Panc1 (cell line): ENCODE results near the gene DLG2. TPM values are rescaled to one million over a fixed set of nuclear protein-coding genes. Genes with fewer than 3 reads are reported as not detected.

ENCODE experiments used
- ATAC-seq: fragments of 200-7000 bp; cut with Tn5 transposase; 2 replicates; pipeline ENCODE4 v1.9.1; 2020; ENCODE audit warnings: mild to moderate bottlenecking, moderate library complexity
- BruUV-seq: library from RNA; stranded (reverse); fragments of 400-500 nt; replicated peaks from 2 replicates; lab custom pipeline; 2021; lab: Mats Ljungman, UMichigan
- CTCF ChIA-PET: fragments of 300-600 bp; sonication (Branson Sonifier 250); formaldehyde crosslinking; loops from one replicate; lab custom pipeline; 2022; ENCODE audit warnings: antibody characterized with exemption; lab: Charles Lee
- POLR2A ChIA-PET: fragments of 300-600 bp; sonication (Branson Sonifier 250); formaldehyde crosslinking; loops from one replicate; lab custom pipeline; 2022; ENCODE audit warnings: antibody characterized with exemption; lab: Charles Lee
- DNase-seq: peaks from one replicate; pipeline ENCODE4 v3.0.0-alpha.2; 2010; ENCODE audit warnings: low read depth, low spot score
- H3K27ac ChIP-seq: 2 replicates; pipeline ENCODE4 v1.5.1; 2011; ENCODE audit warnings: mild to moderate bottlenecking, low read length, inconsistent platforms
- H3K27me3 ChIP-seq: fragments of 200-500 bp; sonication (Bioruptor generic); 2 replicates; pipeline ENCODE4 v1.6.0; 2014; ENCODE audit warnings: low read length, inconsistent platforms; ENCODE audit not compliant: control insufficient read depth, insufficient read depth
- H3K36me3 ChIP-seq: fragments of 200-500 bp; sonication (Bioruptor generic); 2 replicates; pipeline ENCODE4 v1.5.1; 2014; ENCODE audit warnings: inconsistent platforms, mild to moderate bottlenecking, low read length, moderate library complexity; ENCODE audit not compliant: control insufficient read depth, insufficient read depth
- H3K4me1 ChIP-seq: 2 replicates; pipeline ENCODE4 v1.5.1; 2011; ENCODE audit warnings: inconsistent platforms, mild to moderate bottlenecking, low read length, moderate library complexity; ENCODE audit not compliant: control insufficient read depth, insufficient read depth
- H3K4me3 ChIP-seq, 2 experiments: 2 replicates each; pipeline ENCODE4 v1.5.1; 2011 to 2012; ENCODE audit warnings: low read depth in 2 of 2, low read length in 2 of 2, mild to moderate bottlenecking in 2 of 2, inconsistent platforms in 1 of 2, moderate library complexity in 1 of 2
- H3K9me3 ChIP-seq: fragments of 200-500 bp; sonication (Bioruptor generic); 2 replicates; pipeline ENCODE4 v1.5.1; 2014; ENCODE audit warnings: low read depth, mild to moderate bottlenecking, inconsistent platforms, low read length, moderate library complexity; ENCODE audit not compliant: control insufficient read depth, insufficient read depth
- CTCF ChIP-seq: fragments of 450-650 bp; IDR thresholded peaks from 2 replicates; pipeline ENCODE4 v1.5.1; 2017; ENCODE audit warnings: mild to moderate bottlenecking
- POLR2AphosphoS5 ChIP-seq: IDR thresholded peaks from 2 replicates; pipeline ENCODE4 v1.6.1; 2012; ENCODE audit warnings: mild to moderate bottlenecking, low read depth, low read length, moderate library complexity
- REST ChIP-seq, 2 experiments: IDR thresholded peaks; 2 replicates each; pipeline ENCODE4 v1.6.1; 2011 to 2012; ENCODE audit warnings: low read depth in 2 of 2, control low read depth in 1 of 2, low read length in 1 of 2, mild to moderate bottlenecking in 1 of 2, moderate library complexity in 1 of 2; ENCODE audit not compliant: insufficient read depth in 1 of 2
- SIN3A ChIP-seq: IDR thresholded peaks from 2 replicates; pipeline ENCODE4 v1.6.1; 2012; ENCODE audit warnings: low read depth, mild to moderate bottlenecking, low read length, moderate library complexity, borderline replicate concordance; ENCODE audit not compliant: insufficient read depth
- TCF7L2 ChIP-seq: IDR thresholded peaks from 2 replicates; pipeline ENCODE4 v1.6.1; 2011; ENCODE audit warnings: mild to moderate bottlenecking, low read depth, low read length, inconsistent platforms
- in situ Hi-C: cut with HindIII; loops from 2 replicates; pipeline ENCODE4 v1.10.0; 2016; ENCODE audit warnings: low sequenced_read_pairs, low pct_unique_long_range_greater_than_20kb
- intact Hi-C: fragments of 100-400 bp; cut with micrococcal nuclease; formaldehyde crosslinking; loops from one replicate; pipeline ENCODE4 v1.10.0; 2022; ENCODE audit not compliant: unreplicated experiment
- total RNA-seq: library from RNA; stranded (reverse); gene quantifications from one replicate; pipeline ENCODE4 v1.2.1, GENCODE V29; 2021; ENCODE audit not compliant: unreplicated experiment

Gene DLG2
- total RNA-seq, 1 experiment from 2014 or later = 4.2 TPM

- no peaks in the 10 kb centered on the region for H3K4me1 ChIP-seq
- ATAC-seq = no peak
- no peak overlapping the region for H3K27ac ChIP-seq
- POLR2A ChIA-PET = no interaction called here
- BruUV-seq = no TSS peak
- no peak overlapping the region for H3K4me3 ChIP-seq
- H3K27me3 ChIP-seq = no peaks in the 10 kb centered on the region
- no peaks in the 10 kb centered on the region for H3K9me3 ChIP-seq
- no peak for TF ChIP-seq SIN3A
- TF ChIP-seq POLR2AphosphoS5 = no peak
- TF ChIP-seq TCF7L2 = no peak
- no peak for TF ChIP-seq REST (IDR thresholded peaks at IDR 0.05; ENCODE audit: insufficient read depth in 1 of 2, low read depth in 2 of 2, low read length in 1 of 2)
- TF ChIP-seq CTCF = no peak
- intact Hi-C loops (no loop called here), in situ Hi-C loops (no loop called here)
- no peaks in the 10 kb centered on the region for H3K36me3 ChIP-seq
- DNase-seq = no peak
- CTCF ChIA-PET = no interaction called here
These were observed 992.8 kb downstream of the DLG2 start for GRCh38 chr11:84634309-84634708.

- no TSS peak for BruUV-seq
These were observed 998.1 kb downstream of the DLG2 start for GRCh38 chr11:84628871-84629620.

More at GRCh38 chr11:84628871-84629620, 998.1 kb downstream of the DLG2 start:
- ChIA-PET POLR2A (interaction anchor here (0.5 kb wide), 1 partner anchor 932 kb away, joined by 9 read pairs; no protein-coding TSS in a partner anchor), CTCF (no interaction called here)
- Histone ChIP-seq H3K27ac (no peak overlapping the region), H3K27me3 (no peaks in the 10 kb centered on the region), H3K4me3 (no peak overlapping the region), H3K9me3 (no peaks in the 10 kb centered on the region), H3K36me3 (no peaks in the 10 kb centered on the region), H3K4me1 (no peaks in the 10 kb centered on the region)
- TF ChIP-seq CTCF = no peak
- no peak for TF ChIP-seq SIN3A
- TF ChIP-seq POLR2AphosphoS5 = no peak
- no peak for TF ChIP-seq TCF7L2
- no peak for TF ChIP-seq REST (IDR thresholded peaks at IDR 0.05; ENCODE audit: insufficient read depth in 1 of 2, low read depth in 2 of 2, low read length in 1 of 2)
- in situ Hi-C loops (no loop called here), intact Hi-C loops (no loop called here)
- ATAC-seq = no peak
- no peak for DNase-seq
